A204.1 (cell line): ENCODE data around the gene RPLP2.

Source experiments
- FAIRE-seq: peaks from 2 replicates; lab custom pipeline; 2012; peaks lifted over from hg19 to GRCh38; lab: Jason Lieb, UNC

The RPLP2 gene

DNA sequence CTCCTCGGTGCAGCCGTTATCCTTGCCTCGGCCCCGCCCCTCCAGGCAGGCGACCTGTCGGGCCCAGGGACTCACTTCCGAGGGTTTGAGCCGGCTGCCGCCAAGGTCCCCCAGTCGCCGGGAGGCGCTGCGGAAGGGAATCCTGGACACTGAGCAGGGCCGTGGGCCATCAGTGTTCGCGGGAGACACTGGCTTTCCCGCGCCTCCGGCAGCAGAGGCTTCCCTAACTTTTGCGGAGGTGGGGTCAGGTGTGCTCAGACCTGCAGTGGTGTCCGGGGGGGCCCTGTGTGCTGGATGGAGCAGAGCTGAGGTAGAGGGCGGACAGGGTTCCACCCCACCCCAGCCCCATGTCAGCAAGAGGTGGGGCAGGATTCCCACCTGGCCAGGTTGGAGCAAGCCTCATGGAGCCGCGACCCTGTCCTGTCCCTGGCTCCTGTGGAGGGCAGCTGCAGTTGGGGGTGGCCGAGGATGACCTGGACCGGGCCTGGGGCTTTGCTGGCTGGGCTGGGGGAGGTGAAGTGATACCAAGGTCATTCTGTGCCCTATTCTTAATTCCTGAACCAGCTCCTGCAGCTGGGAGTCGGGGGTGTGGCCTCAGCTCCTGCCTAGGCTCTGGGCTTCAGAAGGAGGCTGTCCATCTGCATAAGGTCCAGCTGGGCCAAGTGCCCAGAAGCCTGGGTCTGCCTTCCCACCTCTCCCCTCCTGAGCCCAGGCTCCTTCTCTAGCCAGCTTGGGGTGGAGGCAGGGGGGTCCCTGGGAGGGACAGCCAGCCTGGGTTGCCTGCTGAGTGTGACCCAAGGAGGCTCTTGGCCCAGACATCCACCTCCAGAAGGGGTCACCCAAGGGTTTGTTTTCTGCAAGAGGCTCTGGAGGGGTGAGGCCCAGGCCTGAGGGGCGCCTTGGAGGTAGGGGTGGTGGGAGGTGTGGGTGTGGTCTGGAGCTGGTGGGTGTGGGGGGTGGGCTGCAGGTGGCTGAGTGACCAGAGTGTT lies 41.3 kb downstream of the RPLP2 start:
- no peak for FAIRE-seq

DNA sequence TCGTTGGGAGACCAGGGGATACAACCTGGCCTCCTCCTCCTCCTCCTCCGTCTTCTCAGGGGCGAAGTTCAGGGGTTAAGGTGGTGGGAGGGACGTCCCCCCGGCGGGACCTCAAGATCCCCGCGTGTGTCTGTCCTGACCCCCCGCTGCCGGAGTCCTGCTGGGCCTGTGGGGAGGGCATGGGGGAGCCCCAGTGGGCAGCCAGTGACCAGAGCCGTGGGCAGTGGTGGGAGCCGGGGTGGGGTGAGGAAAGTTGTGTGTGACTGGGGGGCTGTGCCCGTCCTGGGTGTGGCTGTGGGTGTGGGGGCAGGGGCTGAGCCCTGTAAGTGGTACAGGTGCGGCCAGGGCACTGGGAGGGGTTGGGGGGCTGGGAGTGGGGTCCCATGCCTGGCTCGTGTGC lies 43.0 kb downstream of the RPLP2 start:
- no peak for FAIRE-seq

DNA sequence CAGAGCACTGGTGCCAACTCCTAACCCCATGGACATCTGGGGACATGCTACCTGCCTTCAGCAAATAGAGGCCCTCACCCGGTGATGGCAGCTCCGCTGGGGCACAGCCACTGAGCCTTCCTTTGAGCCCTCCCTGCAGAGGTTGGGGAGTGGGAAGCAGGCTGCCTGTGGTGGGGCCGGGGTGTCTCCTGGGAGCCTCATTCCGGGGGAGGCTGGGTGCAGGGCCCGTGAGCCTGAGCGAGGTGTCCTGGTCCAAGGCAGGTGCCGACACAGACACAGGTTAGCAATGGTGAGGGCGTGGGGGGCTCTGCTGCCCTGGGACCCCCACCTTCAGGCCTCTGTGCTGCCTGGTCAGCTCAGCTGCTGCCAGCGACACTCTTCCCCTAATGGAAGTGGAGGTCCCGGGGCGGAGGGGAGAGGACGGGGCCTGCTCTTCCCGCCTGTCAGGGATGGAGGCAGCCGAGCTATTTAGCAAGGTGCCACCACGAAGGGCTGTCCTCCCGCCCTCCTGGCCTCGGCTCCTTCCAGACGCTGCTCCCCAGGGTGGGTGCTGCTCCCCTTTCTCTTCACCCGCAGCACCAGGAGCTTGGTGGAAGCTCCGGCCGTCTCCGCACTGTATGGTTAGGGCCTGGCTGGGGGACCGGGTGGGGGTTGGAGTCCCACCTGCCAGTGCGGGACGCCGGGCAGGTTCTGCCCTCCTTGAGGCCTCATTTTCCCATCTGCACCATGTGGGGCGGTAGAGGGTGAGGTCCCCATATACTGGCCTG lies 44.1 kb downstream of the RPLP2 start:
- FAIRE-seq: no peak

DNA sequence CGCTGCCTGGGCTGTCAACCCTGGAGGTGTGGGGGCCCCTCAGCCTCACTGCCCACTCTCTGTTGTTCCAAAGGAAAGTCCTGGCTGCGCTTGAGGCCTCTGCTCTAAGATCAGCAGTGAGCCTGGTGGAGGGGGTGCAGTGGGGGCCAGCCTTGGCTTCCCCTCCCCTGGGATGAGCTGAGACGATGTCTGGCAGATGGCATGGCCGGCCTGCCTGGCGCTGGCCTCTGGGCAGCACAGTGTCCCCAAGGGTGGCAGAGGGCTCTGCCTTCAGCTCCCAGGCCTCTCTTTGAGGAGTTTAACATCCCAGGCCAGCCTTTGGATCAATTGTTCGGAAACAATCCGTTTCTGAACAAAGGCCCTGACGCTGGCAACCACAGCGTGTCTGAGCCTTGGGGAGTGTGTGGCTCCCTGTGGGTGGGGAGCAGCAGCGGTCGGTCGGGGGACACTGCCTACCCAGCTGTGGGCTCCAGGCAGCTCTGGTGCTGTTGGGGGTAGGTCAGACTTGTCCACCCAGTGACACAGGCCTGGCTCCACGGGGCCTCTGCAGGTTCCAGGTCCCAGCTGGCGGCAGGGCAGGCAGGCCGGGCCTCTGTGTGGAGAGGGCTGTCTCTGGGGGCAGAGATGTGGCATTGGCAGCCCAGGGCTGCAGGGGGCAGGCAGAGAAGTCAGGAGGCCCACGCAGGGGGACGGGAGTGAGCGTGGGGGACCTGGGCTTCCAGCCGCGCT lies 45.0 kb downstream of the RPLP2 start:
- FAIRE-seq: no peak

DNA sequence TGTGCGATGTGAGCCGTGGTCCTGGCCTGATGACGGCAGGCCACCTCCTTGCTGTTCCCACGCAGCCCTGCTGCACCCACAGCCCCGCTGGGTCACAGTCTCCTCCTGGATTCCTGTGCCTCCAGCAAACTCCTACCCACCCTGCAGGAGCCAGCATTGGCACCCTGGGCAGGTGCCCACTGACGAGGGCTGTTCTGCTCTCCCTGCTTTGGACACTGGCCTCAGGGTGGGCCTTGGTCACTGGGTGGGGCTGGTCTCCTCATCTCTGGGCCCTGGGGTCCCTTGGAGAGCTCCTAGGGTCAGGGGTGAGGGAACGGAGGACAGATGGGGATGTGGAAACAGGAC lies 45.5 kb downstream of the RPLP2 start:
- no peak for FAIRE-seq

DNA sequence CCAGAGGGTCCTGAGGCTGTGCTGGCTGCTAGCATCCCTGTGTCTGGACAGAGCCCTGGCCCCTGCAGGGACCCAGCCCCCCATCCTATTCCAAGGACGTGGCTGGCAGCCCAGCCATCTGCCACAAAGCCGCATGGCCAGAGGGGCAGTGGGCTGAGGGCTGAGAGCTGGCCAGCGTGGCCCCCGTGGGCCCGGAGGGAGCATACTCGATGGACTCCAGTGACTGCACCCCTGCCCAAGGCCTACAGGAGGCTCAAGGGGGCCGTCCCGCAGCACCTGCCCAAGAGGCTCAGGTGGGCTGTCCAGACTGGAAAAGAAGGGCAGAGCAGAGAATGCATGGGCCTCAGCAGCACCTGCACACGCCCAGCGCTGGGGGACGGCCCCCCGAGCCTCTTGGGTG lies 46.0 kb downstream of the RPLP2 start:
- no peak for FAIRE-seq

DNA sequence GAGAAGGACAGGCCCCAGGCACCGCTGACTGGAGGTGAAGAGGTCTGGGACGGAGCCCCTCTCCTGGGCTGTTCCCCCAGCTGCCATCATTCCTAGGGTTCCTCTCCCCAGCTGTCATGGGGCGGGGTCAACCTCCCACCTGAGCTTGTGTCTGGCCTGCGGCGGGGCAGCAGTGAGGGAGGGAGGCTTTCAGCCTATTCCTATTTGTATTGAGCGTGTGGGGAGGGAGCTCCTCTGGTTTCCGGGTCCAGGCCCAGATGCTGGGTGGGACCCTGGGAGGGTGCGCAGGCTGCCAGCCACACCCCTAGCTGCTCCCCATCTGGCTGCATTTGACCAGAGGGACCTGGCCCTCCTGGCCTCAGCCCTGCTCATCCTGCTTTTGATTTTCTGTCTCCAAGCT lies 46.6 kb downstream of the RPLP2 start:
- no peak for FAIRE-seq

DNA sequence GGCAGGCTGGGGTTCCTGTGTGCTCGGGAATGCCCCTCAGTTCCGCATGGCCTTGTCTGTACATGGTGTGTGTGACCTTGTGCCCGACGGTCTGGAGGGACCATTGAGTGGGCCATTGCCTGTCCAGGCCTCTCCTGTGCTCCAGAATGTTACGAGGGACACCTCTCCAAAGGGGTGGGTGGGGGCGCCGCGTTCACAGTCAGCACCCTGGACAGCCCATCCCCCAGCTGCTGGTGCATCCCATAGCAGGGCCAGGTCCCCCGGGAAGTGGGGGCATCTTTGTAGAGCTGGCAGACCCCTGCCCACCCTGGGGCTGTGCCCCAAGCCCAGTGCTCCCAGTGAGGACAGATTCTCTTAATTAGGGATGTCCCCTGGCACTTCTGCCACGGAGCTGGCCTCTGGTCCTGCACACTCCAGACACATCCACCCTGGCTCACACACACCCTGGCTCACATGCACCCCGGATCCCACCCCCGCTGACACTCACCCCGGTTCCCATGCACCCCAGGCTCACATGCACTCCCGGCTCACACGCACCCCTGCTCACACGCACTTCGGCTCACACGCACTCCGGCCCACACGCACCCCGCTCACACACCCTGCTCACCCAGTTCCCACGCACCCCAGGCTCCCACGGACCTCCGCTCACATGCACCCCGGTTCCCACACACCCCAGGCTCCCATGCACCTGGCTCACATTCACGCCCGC lies 48.4 kb downstream of the RPLP2 start:
- FAIRE-seq: no peak

DNA sequence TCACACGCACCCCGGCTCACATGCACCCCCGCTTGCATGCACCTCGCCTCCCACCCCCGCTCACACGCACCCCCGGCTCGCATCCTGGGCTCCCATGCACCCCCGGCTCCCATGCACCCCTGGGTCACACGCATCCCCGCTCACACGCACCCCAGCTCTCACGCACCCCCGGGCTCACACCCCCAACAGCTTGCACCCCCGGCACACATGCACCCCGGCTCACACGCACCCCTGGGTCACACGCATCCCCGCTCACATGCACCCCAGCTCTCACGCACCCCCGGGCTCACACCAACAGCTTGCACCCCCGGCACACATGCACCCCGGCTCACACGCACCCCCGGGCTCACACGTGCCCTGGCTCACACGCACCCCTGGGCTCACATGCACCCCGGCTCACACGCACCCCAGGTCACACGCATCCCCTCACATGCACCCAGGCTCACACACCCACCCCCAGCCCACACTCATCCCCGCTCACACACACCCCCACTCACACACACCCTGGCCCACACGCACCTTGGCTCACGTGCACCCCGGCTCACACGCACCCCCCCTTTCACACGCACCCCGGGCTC lies 49.1 kb downstream of the RPLP2 start:
- no peak for FAIRE-seq

DNA sequence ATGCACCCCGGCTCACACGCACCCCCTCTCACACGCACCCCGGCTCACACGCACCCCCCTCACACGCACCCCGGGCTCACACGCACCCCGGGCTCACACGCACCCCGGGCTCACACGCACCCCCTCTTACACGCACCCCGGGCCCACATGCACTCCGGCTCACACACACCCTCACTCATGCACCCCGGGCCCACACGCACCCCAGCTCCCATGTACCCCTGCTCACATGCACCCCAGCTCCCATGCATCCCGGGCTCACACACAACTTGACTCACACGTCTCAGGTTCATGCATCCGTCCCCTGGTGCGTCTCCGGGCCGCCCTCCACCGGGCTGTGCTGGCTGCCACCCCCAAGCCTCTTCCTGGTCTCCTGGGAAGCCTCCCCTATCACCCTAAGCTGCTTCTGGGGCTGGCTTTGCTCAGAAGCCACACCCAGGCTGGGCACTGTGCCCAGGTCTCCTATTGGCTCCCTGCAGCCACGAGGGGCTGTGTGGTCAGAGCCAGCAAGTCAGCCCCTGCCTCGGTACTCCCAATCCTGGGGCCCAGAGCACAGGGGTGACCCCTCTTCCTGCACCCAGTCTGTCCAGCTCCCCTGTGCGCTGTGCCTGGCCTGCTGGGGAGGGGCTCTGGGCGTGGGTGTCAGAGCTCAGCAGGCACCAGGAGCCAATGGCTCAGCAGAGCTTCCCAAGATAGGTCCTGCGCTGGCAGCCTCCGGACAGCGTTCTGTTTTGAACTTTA lies 49.8 kb downstream of the RPLP2 start:
- FAIRE-seq: no peak

DNA sequence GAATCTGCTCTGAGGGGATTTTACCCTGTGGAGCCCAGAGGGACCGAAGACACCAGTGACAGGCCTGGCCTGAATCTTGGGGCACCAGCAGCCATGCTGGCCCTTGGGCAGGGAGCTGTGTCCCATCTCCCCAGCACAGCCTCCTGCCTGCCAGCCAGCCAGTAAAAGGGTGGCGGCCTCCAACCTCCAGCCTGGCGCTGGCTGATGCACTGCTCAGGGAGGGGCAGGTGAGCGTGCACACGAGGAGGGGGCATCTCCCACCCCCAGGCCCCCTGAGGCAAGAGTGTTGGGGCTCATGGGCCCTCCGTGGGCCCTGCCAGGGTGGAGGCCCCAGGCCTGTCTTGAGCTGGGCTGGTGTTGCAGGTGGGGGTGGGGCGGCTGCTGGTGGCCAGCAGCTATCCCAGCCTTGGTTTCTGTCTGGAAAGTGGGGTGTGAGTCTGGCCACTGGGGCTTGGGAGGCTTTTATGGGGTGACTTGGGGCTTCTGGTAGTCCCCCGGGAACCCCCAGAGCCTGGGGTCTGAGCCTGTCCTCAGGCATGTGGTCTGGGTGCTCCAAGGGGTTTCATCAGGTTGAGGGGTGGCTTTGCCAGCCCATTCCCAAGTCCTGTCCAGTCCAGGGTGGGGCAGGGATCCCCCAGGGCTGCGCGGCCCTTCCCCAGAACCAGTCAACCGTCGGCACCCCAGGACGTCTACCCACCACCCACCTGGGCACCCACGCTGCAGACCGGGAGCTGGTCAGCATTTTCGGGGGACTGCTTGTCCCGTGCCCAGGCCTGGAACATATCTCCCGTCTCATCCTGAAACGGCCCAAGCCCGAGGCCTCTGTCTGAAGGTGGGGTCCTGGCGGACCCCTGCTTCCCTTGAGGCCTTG lies 50.7 kb downstream of the RPLP2 start:
- no peak for FAIRE-seq

DNA sequence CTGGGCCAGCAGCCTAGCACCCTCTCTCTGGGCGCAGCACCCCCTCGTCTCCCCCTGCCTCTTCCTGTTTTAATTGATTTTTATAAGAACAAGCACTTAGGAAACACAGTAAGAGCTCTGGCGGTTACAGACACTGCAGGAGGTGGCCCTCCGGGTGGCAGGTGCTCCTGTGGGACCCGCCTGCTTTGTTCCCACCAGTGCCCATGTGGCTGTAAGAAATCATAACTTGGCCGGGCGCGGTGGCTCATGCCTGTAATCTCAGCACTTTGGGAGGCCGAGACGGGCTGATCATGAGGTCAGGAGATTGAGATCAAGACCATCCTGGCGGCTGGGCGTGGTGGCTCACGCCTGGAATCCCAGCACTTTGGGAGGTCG lies 51.3 kb downstream of the RPLP2 start:
- no peak for FAIRE-seq

DNA sequence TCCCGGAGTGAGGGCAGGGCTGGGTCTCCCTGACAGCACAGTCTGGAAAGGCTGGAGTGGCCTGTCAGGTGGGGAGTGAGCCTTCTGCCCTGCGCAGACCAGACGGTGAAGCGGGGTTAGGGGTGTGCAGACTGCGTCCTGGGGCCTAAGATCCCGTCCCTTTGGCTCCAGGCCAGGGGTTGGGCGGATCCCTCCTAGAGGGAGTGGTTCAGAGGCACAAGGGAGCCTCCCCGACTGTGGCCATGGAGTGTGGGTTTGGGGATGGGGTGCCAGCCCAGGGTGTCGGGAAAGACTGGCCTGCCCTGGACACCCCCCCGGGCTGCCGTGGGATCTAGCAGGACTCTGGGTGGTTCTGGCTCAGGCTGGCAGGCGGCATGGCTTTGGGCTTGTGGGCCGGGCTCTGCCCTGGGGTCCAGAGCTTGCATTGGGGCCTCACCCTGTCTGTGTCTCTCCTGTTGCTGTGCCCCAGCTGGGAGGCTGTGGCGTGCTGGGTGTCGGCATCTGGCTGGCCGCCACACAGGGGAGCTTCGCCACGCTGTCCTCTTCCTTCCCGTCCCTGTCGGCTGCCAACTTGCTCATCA lies 52.4 kb downstream of the RPLP2 start:
- no peak for FAIRE-seq
